BLaER1 treated with 17β-estradiol and CSF1 and Interleukin-3, amounts not matched to agents 10 nM and 100 nM (cell line): ENCODE data around the gene TRIM2.

Experiments
- H3K27ac ChIP-seq, 11 experiments: shearing (Covaris generic); formaldehyde crosslinking; 2 replicates each; pipeline ENCODE4 v1.8.1; 2022
- H3K27me3 ChIP-seq, 11 experiments: shearing (Covaris generic); formaldehyde crosslinking; 2 replicates each; pipeline ENCODE4 v1.8.1; 2022
- H3K36me3 ChIP-seq, 11 experiments: shearing (Covaris generic); formaldehyde crosslinking; 2 replicates each; pipeline ENCODE4 v1.8.1; 2022
- H3K4me1 ChIP-seq, 10 experiments: shearing (Covaris generic); formaldehyde crosslinking; 2 replicates each; pipeline ENCODE4 v1.8.1; 2022
- H3K4me2 ChIP-seq, 11 experiments: shearing (Covaris generic); formaldehyde crosslinking; 2 replicates each; pipeline ENCODE4 v1.8.1; 2022
- H3K4me3 ChIP-seq, 10 experiments: shearing (Covaris generic); formaldehyde crosslinking; 2 replicates each; pipeline ENCODE4 v1.8.1; 2022
- H3K9ac ChIP-seq, 11 experiments: shearing (Covaris generic); formaldehyde crosslinking; 2 replicates each; pipeline ENCODE4 v1.8.1; 2022
- H3K9me3 ChIP-seq, 11 experiments: shearing (Covaris generic); formaldehyde crosslinking; replicated peaks in 1 of 11; 2 replicates each; pipeline ENCODE4 v1.8.1; 2022
- H4K20me1 ChIP-seq, 11 experiments: shearing (Covaris generic); formaldehyde crosslinking; 2 replicates each; pipeline ENCODE4 v1.8.1; 2022
- Cebpa-rat ChIP-seq, 11 experiments: shearing (Covaris generic); IDR thresholded peaks; 2 replicates each; pipeline ENCODE4 v1.8.1; 2022

The TRIM2 gene

GRCh38 chr4:153212736-153213135 is 8.5 kb downstream of the TRIM2 start:
- Histone ChIP-seq H3K4me3 (no peak overlapping the region), H3K27me3 (no peaks in the 10 kb centered on the region), H3K4me1 (peaks cover 7 to 22% (median 14%) of the 10 kb centered on the region in 10 experiments), H3K27ac (no peak overlapping the region), H3K9ac (no peak overlapping the region), H4K20me1 (no peaks in the 10 kb centered on the region), H3K9me3 (peaks cover 0 to 14% (median 9%) of the 10 kb centered on the region in 11 experiments; a peak in 14 of 22 replicates), H3K4me2 (peak overlapping the region in 5 of 11 experiments; percentile 16 to 42 (median 24); a peak in 8 of 22 replicates), H3K36me3 (no peaks in the 10 kb centered on the region)
- no peak for TF ChIP-seq Cebpa-rat (IDR thresholded peaks at IDR 0.05)

- peaks cover 0 to 13% (median 9%) of the 10 kb centered on the region in 11 experiments; a peak in 15 of 22 replicates for H3K9me3 ChIP-seq
- no peak overlapping the region for H3K9ac ChIP-seq
- no peaks in the 10 kb centered on the region for H4K20me1 ChIP-seq
- no peak overlapping the region for H3K4me2 ChIP-seq
- H3K27ac ChIP-seq = no peak overlapping the region
- no peaks in the 10 kb centered on the region for H3K36me3 ChIP-seq
- no peak overlapping the region for H3K4me3 ChIP-seq
- TF ChIP-seq Cebpa-rat (IDR thresholded peaks at IDR 0.05) = no peak
- H3K4me1 ChIP-seq = peaks cover 11 to 28% (median 16%) of the 10 kb centered on the region in 10 experiments
- peaks cover 0 to 11% (median 3%) of the 10 kb centered on the region in 11 experiments; a peak in 9 of 22 replicates for H3K27me3 ChIP-seq
Measured at GRCh38 chr4:153215921-153216320, 11.7 kb downstream of the TRIM2 start.

GRCh38 chr4:153216546-153216945 is 12.3 kb downstream of the TRIM2 start:
- Histone ChIP-seq H3K4me3 (no peak overlapping the region), H3K9ac (no peak overlapping the region), H3K27ac (no peak overlapping the region), H4K20me1 (no peaks in the 10 kb centered on the region), H3K4me2 (peak overlapping the region in 4 of 11 experiments; percentile 8 to 53 (median 38); a peak in 4 of 22 replicates), H3K4me1 (peaks cover 11 to 28% (median 16%) of the 10 kb centered on the region in 10 experiments), H3K36me3 (no peaks in the 10 kb centered on the region), H3K27me3 (peaks cover 0 to 17% (median 9%) of the 10 kb centered on the region in 11 experiments; a peak in 16 of 22 replicates), H3K9me3 (peaks cover 0 to 14% (median 9%) of the 10 kb centered on the region in 11 experiments; a peak in 18 of 22 replicates)
- no peak for TF ChIP-seq Cebpa-rat (IDR thresholded peaks at IDR 0.05)

- H3K4me1 ChIP-seq = peaks cover 15 to 31% (median 22%) of the 10 kb centered on the region in 10 experiments
- H3K9me3 ChIP-seq = peaks cover 0 to 16% (median 5%) of the 10 kb centered on the region in 11 experiments; a peak in 11 of 22 replicates
- H3K27me3 ChIP-seq = peaks cover 0 to 26% (median 18%) of the 10 kb centered on the region in 11 experiments; a peak in 20 of 22 replicates
- no peaks in the 10 kb centered on the region for H3K36me3 ChIP-seq
- H4K20me1 ChIP-seq = peaks cover 0 to under 1% (median 0%) of the 10 kb centered on the region in 11 experiments; a peak in 1 of 22 replicates
- H3K9ac ChIP-seq = no peak overlapping the region
- H3K4me3 ChIP-seq = no peak overlapping the region
- no peak for TF ChIP-seq Cebpa-rat (IDR thresholded peaks at IDR 0.05)
- peak overlapping the region; percentile 11 to 55 (median 42); a peak in 21 of 22 replicates for H3K4me2 ChIP-seq
- H3K27ac ChIP-seq = peak overlapping the region in 1 of 11 experiments; percentile 30; a peak in 2 of 22 replicates
Measured at GRCh38 chr4:153217440-153217839, 13.2 kb downstream of the TRIM2 start.

GRCh38 chr4:153218961-153219360 is 14.7 kb downstream of the TRIM2 start:
- Histone ChIP-seq H3K36me3 (no peaks in the 10 kb centered on the region), H3K27ac (no peak overlapping the region), H3K4me2 (no peak overlapping the region)

GRCh38 chr4:153220682-153221395 is 16.6 kb downstream of the TRIM2 start:
- Histone ChIP-seq H3K27me3 (peaks cover 9 to 56% (median 46%) of the 10 kb centered on the region in 11 experiments), H3K27ac (no peak overlapping the region), H3K9ac (no peak overlapping the region), H3K4me3 (no peak overlapping the region), H3K4me2 (no peak overlapping the region), H4K20me1 (peaks cover 0 to 8% (median 0%) of the 10 kb centered on the region in 11 experiments; a peak in 5 of 22 replicates), H3K9me3 (peaks cover 18 to 35% (median 25%) of the 10 kb centered on the region in 11 experiments), H3K36me3 (peaks cover 0 to 13% (median 0%) of the 10 kb centered on the region in 11 experiments; a peak in 6 of 22 replicates), H3K4me1 (peaks cover 31 to 43% (median 36%) of the 10 kb centered on the region in 10 experiments)
- no peak for TF ChIP-seq Cebpa-rat (IDR thresholded peaks at IDR 0.05)

More at GRCh38 chr4:153218961-153219360, 14.7 kb downstream of the TRIM2 start:
- Histone ChIP-seq H3K9ac (no peak overlapping the region), H3K4me3 (no peak overlapping the region), H3K27me3 (peaks cover 4 to 41% (median 33%) of the 10 kb centered on the region in 11 experiments), H3K9me3 (peaks cover 0 to 18% (median 7%) of the 10 kb centered on the region in 11 experiments; a peak in 18 of 22 replicates), H3K4me1 (peaks cover 28 to 40% (median 33%) of the 10 kb centered on the region in 10 experiments), H4K20me1 (peaks cover 0 to 8% (median 0%) of the 10 kb centered on the region in 11 experiments; a peak in 5 of 22 replicates)
- TF ChIP-seq Cebpa-rat (IDR thresholded peaks at IDR 0.05) = no peak

GRCh38 chr4:153221783-153222706 is 17.8 kb downstream of the TRIM2 start:
- H3K4me2 ChIP-seq = peak overlapping the region; percentile 91 to 99 (median 97)
- no peak for TF ChIP-seq Cebpa-rat (IDR thresholded peaks at IDR 0.05)
- H3K4me3 ChIP-seq = peak overlapping the region; percentile 49 to 73 (median 62)
- H3K27ac ChIP-seq = peak overlapping the region in 9 of 11 experiments; percentile 30 to 76 (median 57); a peak in 13 of 22 replicates
- H4K20me1 ChIP-seq = peaks cover 0 to 8% (median 0%) of the 10 kb centered on the region in 11 experiments; a peak in 5 of 22 replicates
- H3K27me3 ChIP-seq = peaks cover 9 to 56% (median 46%) of the 10 kb centered on the region in 11 experiments
- H3K9me3 ChIP-seq = peaks cover 18 to 40% (median 30%) of the 10 kb centered on the region in 11 experiments
- H3K4me1 ChIP-seq = peaks cover 28 to 38% (median 34%) of the 10 kb centered on the region in 10 experiments
- H3K36me3 ChIP-seq = peaks cover 0 to 13% (median 0%) of the 10 kb centered on the region in 11 experiments; a peak in 6 of 22 replicates
- peak overlapping the region; percentile 49 to 80 (median 73); a peak in 21 of 22 replicates for H3K9ac ChIP-seq
